HG02798 (cell line): ENCODE results near the gene BAX.

Experiments used
- ATAC-seq: cut with Tn5 transposase; IDR thresholded peaks from one replicate; pipeline ENCODE4 v1.9.1; 2021; ENCODE audit warnings: mild to moderate bottlenecking; ENCODE audit not compliant: unreplicated experiment, poor library complexity

BAX gene

GRCh38 chr19:48977061-48977460, 22.4 kb downstream of the BAX start:
- no peak for ATAC-seq

GRCh38 chr19:48982280-48982679, 27.6 kb downstream of the BAX start:
- ATAC-seq: no peak

- no peak for ATAC-seq
Measured at GRCh38 chr19:48985711-48986110, 31.0 kb downstream of the BAX start.

- ATAC-seq: no peak
Measured at GRCh38 chr19:48986211-48986610, 31.5 kb downstream of the BAX start.

- no peak for ATAC-seq
Measured at GRCh38 chr19:48987323-48987722, 32.6 kb downstream of the BAX start.

- ATAC-seq: no peak
Measured at GRCh38 chr19:48988286-48988685, 33.6 kb downstream of the BAX start.

GRCh38 chr19:48988860-48989259, 34.2 kb downstream of the BAX start:
- ATAC-seq: no peak

GRCh38 chr19:48989701-48990291, 35.1 kb downstream of the BAX start:
- ATAC-seq: no peak

- no peak for ATAC-seq
Measured at GRCh38 chr19:48990400-48990799, 35.7 kb downstream of the BAX start.

- no peak for ATAC-seq
Measured at GRCh38 chr19:48991011-48991609, 36.4 kb downstream of the BAX start.

GRCh38 chr19:48991873-48992580, 37.4 kb downstream of the BAX start:
- ATAC-seq: no peak

- ATAC-seq: no peak
Measured at GRCh38 chr19:48992581-48993174, 38.0 kb downstream of the BAX start.

GRCh38 chr19:48993175-48994034, 38.7 kb downstream of the BAX start, which contains the start of the genes GYS1 and RUVBL2:
Gene GYS1, minus strand, starts transcription at chr19:48993309. Its CDS starts 197 bp downstream, at chr19:48993112.
Gene RUVBL2, plus strand, starts transcription at chr19:48993887. Its CDS starts 25 bp downstream, at chr19:48993912.
- peak; percentile 93 for ATAC-seq

GRCh38 chr19:48994035-48994386, 39.3 kb downstream of the BAX start:
- no peak for ATAC-seq

GRCh38 chr19:48997972-48998371, 43.3 kb downstream of the BAX start:
- no peak for ATAC-seq

- no peak for ATAC-seq
Measured at GRCh38 chr19:48999481-49000325, 45.0 kb downstream of the BAX start.

- ATAC-seq: no peak
Measured at GRCh38 chr19:49004133-49004532, 49.5 kb downstream of the BAX start.

GRCh38 chr19:49004964-49005614, 50.4 kb downstream of the BAX start:
- ATAC-seq: no peak

- ATAC-seq: no peak
Measured at GRCh38 chr19:49006905-49007304, 52.2 kb downstream of the BAX start.
